CD4-positive, alpha-beta T cell treated with Interleukin-17A for 1 hour (primary cell): ENCODE data around the gene HOXC10.

Experiments
- DNase-seq: peaks from one replicate; pipeline ENCODE4 v3.0.0-alpha.2; 2020

The HOXC10 gene

GRCh38 chr12:53992377-53992889, 7.5 kb downstream of the HOXC10 start:
- DNase-seq, result no peak

DNA sequence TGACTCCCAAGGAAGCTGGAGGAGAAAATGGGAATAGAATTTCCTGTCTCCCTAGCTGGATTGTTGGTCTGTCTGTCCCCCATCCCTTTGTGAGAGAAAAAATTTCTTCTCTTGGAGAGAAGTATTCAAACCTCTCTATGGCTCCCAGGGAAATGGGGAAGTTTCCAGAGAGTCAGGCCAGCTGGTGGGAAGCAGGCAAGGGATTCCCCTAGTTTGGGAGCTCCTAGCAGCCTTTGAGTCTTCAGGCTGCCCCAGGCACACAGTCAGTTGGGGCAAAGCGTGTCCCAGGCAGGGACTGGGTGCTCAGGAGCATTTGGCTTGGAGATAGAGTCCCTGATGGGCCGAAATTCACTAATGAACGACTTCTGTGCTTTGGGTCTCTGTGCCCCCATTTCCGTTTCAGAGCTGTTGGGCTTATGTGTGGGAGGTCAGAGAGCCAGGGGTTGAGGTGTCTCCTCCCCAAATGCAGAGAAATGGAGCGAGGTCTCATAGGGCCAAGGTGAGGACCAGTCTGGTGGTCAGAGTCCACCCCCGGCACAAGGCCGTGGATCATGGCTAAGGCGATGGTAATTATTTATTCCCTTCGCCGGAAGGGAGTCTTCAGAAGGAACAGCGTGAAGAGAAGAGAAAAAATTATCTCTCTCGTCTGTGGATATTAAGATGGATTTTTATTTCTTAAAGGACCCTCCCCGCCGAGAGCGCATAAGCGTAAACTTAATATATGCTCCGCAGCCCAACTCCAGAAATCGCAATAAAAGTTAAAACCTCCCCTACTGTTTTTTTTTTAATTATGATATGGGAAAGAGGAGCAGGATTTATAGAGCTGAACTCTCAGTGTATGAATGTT, 8.4 kb downstream of the HOXC10 start:
- no peak for DNase-seq

GRCh38 chr12:53994009-53994263, 9.0 kb downstream of the HOXC10 start:
- no peak for DNase-seq

GRCh38 chr12:53994264-53995001, 9.5 kb downstream of the HOXC10 start:
- DNase-seq, result no peak

DNA sequence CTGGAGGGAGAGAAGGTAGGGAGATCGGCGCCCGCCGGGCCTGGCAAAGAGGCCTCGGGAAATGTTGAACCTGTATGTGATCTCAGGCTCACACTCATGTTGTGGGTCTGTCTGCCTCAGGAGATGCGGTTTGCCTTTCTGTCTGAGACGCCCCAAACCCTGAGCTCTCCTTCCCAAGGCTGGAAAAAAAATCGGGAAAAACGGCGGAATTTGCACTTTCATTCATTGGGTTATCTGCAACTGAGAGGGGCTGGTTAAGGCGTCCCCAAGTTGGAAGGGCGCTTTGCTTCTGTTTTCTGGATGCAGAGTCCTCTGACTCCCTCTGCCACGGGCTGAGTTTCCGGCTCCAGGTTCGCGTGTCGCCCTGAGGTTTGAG, 10.0 kb downstream of the HOXC10 start:
- DNase-seq, result no peak

DNA sequence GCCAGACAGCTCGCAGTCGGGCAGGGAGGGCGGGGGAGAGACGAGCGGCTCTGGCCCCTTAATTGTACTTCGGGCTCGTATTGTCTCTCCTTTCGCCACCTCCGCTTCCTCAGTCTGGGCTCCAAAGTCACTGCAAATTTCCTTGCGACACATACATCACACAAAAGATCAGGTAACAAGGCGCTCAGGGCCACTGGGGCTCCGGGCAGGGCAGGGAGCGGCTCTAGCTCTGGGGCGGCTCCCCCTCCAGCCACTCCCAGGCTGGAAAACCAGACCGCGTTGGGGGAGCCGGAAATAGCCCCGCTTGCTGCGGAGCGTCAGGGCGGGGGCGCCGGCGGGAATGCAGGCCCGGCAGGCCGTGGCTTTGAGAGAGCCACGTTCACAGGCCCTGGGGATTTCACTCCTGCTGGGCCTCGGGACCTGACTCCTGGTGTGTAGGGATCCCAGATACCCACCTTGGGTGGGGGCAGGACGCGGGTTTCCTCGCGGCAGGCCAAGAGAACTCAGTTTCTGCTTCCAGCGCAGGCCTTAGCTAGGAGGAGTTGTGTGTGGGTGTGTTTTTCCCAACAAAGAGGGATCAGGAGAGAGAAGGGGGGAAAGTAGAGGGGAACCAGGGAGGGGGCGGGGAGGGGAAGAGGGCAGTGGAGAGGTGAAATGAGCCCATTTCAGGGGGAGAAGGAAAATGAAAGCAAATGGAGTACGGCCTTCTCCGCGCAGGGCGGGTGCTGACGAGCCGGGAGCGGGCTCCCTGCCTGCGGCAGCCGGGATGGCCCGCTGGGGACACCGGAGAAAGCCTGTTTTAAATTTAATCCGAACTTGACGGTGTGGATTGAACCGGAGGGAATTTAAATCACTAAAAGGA, 10.7 kb downstream of the HOXC10 start:
- no peak for DNase-seq

GRCh38 chr12:53996240-53997203, 11.6 kb downstream of the HOXC10 start:
- no peak for DNase-seq

DNA sequence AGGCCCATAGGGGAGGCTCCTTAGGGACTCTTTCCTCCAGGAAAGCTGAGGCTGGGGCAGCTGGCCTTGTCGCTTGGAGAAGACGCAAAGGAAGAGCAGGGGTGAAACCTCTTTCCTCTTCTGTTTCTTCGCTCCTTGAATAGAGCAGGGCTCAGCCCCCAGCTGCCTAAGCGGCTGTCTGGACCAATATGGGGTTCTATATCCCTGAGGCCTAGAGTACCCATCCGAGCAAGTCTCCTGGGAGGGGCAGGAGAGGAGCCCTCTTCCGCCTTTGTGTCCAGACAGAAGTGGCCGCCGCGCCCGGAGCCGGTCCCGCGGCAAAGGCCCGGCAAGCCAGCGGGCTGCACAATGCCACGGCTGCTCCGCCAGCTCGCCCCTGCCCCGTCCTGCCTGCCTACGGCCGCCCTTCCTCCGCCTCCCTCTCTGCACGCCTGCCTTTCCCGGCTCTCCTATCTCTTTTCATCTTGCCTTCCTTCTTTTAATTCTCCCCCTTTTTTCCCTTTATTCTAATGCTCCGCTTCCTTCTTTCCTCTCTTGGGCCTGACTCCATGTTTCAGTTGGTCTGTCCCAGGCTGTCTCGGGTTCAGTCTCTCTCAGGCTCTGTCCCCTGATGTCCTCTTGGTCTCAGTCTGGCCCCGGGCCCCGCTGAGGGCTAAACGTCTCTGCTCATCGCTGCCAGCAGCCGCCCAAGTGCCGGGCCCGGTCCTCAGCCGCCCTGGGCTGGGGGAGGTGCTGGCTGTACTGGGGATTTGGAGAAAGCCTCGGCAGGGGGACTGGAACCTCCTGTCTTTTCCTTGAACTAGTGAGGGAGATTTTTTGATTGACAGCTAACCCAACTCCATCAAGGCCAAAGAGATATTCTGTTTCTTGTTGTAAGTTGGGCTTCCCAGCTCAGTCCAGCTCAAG, 12.5 kb downstream of the HOXC10 start:
- DNase-seq, result no peak

DNA sequence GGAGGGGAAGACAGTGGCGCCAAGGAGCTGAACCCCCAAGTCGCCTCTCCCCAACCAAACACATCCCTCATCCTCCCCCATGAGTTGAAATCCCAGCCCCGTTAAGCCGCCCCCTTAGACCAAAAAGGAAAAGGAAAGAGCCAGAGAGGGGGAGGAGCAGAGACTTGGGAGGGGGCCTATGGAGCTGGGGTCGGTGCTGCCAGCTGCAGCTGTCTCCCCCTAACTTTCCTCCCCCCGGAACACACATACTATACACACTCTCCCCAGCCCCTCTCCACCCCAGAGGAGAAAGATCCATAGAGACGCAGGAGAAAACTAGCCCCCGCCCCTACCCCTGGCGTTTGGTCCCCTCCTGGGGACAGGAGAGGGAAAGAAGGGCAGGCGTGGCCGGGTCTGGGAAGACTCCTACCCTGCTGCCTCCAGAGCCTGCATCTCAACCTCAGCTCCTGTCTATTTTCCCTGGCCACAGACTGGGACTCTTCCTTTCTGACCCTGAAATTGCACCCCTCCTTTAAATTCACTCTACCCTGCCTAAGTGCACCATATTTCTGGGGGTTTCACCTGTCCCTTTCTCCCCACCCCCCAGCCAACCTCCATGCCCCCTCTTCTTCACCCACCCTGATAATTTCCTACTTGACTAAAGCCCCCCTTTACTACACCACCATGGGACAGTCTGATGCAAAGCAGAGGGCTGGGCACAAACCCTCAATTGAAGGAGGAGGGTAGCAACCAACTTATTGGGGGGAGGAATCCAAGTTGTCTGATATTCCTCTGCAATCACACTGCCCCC, 13.4 kb downstream of the HOXC10 start:
- DNase-seq, result no peak

- DNase-seq, result no peak
Measured at GRCh38 chr12:53998900-53999236, 13.9 kb downstream of the HOXC10 start.

GRCh38 chr12:53999559-54000115, 14.7 kb downstream of the HOXC10 start:
- DNase-seq, result no peak

- no peak for DNase-seq
Measured at GRCh38 chr12:54000116-54001114, 15.5 kb downstream of the HOXC10 start, which contains the start of gene HOXC9. HOXC9 (plus strand) TSS chr12:54000161; CDS start chr12:54000189, 28 bp downstream.

DNA sequence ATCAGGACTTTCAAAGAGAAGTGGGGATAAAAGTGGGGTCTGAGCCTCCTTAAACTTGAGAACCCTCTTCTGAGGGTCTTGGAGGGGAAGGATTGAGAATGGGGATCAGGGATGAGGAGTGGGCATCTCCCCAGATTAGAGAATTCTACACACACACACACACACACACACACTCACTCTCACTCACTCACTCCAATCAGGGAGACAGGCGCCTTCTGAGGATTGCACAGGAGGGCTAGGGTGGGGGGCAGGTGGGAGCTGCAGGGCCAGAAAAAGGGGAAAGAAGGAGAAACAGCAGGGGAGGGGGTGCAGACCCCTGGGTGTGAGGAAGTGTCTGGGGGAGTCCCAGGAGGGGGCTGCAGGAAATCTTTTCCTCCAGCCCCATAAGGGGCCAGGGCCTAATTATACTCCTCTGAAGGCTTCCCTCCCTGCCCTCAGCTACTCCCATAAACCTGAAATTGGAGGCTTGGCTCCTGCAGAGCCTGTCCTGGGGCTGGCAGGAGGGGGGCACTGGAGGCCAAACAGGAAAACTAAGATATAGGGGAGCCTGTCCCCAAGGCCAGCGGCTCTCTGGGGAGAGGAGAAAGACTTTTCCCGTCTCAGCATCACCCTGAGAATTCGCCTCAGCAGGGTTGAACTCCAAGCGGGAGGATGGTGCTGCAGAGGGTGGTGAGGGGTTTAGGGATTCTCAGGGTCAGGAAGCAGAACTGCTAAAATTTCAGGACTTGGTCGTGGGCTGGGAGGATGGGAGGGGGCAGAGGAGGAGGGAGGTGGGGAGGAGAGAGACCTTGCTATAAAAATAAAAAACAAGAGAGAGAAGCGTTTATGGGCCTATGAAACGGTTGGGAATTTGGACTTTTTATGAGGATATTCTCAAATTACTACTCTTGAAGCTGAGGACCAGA, 16.6 kb downstream of the HOXC10 start:
- no peak for DNase-seq

DNA sequence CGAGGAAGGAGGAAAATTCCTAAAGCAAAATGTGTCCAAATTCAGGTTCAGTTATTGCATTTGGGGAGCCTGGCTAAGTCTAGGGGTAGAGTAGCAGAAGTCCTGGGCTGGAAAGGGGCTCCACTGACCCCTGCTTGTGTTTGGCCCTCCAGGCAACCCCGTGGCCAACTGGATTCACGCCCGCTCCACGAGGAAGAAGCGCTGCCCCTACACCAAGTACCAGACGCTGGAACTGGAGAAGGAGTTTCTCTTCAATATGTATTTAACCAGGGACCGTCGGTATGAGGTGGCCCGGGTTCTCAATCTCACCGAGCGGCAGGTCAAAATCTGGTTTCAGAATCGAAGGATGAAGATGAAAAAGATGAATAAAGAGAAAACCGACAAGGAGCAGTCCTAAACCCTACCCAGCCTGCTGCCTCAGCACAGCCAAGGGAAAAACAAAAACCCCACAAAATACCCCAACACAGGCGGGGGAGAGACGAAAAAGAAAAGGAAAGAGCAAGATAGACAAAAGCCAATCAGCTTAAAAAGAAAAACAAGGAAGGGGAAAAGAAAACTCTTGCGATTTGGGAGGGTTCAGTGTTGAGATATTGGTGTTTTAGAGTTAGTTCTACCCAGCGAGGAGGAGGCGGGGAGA, 17.4 kb downstream of the HOXC10 start:
- DNase-seq, result no peak

DNA sequence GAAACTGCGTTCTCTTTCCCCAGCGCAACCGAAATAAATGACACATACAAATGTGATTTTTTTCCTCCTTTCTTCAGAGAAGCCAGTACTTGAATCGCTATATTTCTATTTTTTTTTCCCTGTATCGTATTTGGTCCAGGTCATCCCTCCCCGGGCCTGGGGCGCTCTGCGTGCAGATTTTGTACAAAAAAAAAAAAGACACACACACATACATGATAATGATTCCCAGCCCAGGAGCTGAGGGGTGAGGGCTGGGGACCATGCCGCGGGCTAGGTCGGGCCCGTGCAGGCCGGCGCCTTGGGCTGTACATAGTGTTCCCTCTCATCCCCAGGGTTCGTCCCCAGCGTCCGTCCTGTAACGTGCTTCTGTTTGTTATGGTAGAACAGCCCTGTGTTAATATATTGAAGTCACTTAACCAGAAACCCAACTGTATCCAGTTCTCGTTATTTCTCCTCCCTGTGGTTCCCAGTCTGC, 18.0 kb downstream of the HOXC10 start:
- no peak for DNase-seq

- no peak for DNase-seq
Measured at GRCh38 chr12:54003625-54004024, 18.7 kb downstream of the HOXC10 start.
